Smooth muscle cell (in vitro differentiated cells): Measurements from ENCODE around the gene CCDC30. TPM values are rescaled to one million over a fixed set of nuclear protein-coding genes. Genes with fewer than 3 reads are reported as not detected.
A peak's percentile ranks its signal among the peaks of the same experiment; 100 is the strongest.

Source experiments
- DNase-seq: peaks from one replicate; lab custom pipeline; 2025; ENCODE audit not compliant: unreplicated experiment; lab: John Stamatoyannopoulos, UW
- H2AFZ ChIP-seq: fragments of 200-600 bp; sonication (generic); 2 replicates; pipeline ENCODE4 v1.6.0; 2016; ENCODE audit warnings: antibody characterized with exemption, low read depth, mild to moderate bottlenecking
- H3F3A ChIP-seq: fragments of 200-600 bp; sonication (generic); 2 replicates; pipeline ENCODE4 v1.6.0; 2017; ENCODE audit warnings: antibody characterized with exemption, low read depth
- H3K27ac ChIP-seq: fragments of 200-600 bp; sonication (generic); 2 replicates; pipeline ENCODE4 v1.5.1; 2016; ENCODE audit warnings: low read depth, mild to moderate bottlenecking
- H3K27me3 ChIP-seq: fragments of 200-600 bp; sonication (generic); 2 replicates; pipeline ENCODE4 v1.6.1; 2016; ENCODE audit warnings: low read depth, mild to moderate bottlenecking
- H3K36me3 ChIP-seq: fragments of 200-600 bp; sonication (generic); 2 replicates; pipeline ENCODE4 v1.5.1; 2016; ENCODE audit warnings: low read depth
- H3K4me1 ChIP-seq: fragments of 200-600 bp; sonication (generic); 2 replicates; pipeline ENCODE4 v1.5.1; 2016; ENCODE audit warnings: low read depth
- H3K4me2 ChIP-seq: fragments of 200-600 bp; sonication (generic); 2 replicates; pipeline ENCODE4 v1.6.0; 2016; ENCODE audit warnings: mild to moderate bottlenecking
- H3K4me3 ChIP-seq: fragments of 200-600 bp; sonication (generic); 2 replicates; pipeline ENCODE4 v1.5.1; 2016; ENCODE audit warnings: mild to moderate bottlenecking
- H3K79me2 ChIP-seq: fragments of 200-600 bp; sonication (generic); 2 replicates; pipeline ENCODE4 v1.6.0; 2016; ENCODE audit warnings: low read depth, mild to moderate bottlenecking
- H3K9ac ChIP-seq: fragments of 200-600 bp; sonication (generic); 2 replicates; pipeline ENCODE4 v1.6.0; 2016; ENCODE audit warnings: low read depth
- H3K9me3 ChIP-seq: fragments of 200-600 bp; sonication (generic); replicated peaks from 2 replicates; pipeline ENCODE4 v1.5.1; 2016; ENCODE audit warnings: low read depth
- H4K20me1 ChIP-seq: fragments of 200-600 bp; sonication (generic); 2 replicates; pipeline ENCODE4 v1.6.0; 2016; ENCODE audit warnings: low read depth
- WGBS: methylation state at CpG from one replicate; pipeline ENCODE4 v1.1.7; 2016; ENCODE audit warnings: low lambda C conversion rate; 5-methylcytosine and 5-hydroxymethylcytosine counted together
- polyA plus RNA-seq: library from polyadenylated mRNA; unstranded; fragments of >200 nt; fragmentation: Nextera tagmentation; extraction: Ambion mirVana; gene quantifications from 2 replicates; pipeline ENCODE4 v1.2.1, GENCODE V29; 2016
- total RNA-seq: library from RNA; depleted of rRNA; stranded (reverse); fragments of >200 nt; gene quantifications from 2 replicates; pipeline ENCODE4 v1.2.3, GENCODE V29; 2014
- TF ChIP-seq, protein P1 (sequence below): fragments of 200-600 bp; sonication (generic); IDR thresholded peaks from 2 replicates; pipeline ENCODE4 v1.5.1; 2017; ENCODE audit warnings: borderline replicate concordance, mild to moderate bottlenecking, antibody characterized with exemption; ENCODE audit not compliant: insufficient read depth, poor library complexity, severe bottlenecking

The CCDC30 gene
- total and polyA plus RNA-seq, 2 experiments from 2014 or later, result 1.2 to 1.6 TPM

DNA sequence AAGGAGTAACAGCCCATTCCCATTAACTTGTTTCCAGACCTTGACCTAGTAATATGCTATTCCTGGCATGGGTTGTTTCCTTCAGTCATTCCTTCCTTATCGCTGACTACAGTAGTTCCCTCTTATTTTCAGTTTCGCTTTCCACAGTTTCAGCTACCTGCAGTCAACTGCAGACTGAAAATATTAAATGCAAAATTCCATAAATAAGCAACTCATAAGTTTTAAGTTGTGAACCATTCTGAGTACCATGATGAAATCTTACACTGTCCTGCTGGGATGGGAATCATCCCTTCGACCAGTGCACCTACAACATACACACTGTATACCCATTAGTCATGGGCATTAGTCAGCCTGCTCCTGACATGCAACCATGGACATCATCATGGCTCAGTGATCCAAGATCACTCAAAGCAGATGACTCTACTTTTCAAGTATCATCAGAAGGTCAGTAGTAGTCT, 66.7 kb downstream of the CCDC30 start:
- Histone ChIP-seq H2AFZ (no peak overlapping the region), H3K4me1 (no peaks in the 10 kb centered on the region), H3K9me3 (no peaks in the 10 kb centered on the region), H3K4me3 (no peak overlapping the region), H3K9ac (no peak overlapping the region), H3K36me3 (no peaks in the 10 kb centered on the region), H3K27ac (no peak overlapping the region), H4K20me1 (no peaks in the 10 kb centered on the region), H3K79me2 (no peaks in the 10 kb centered on the region), H3K27me3 (no peaks in the 10 kb centered on the region), H3K4me2 (no peak overlapping the region), H3F3A (no peaks in the 10 kb centered on the region)
- TF ChIP-seq, protein P1, sequence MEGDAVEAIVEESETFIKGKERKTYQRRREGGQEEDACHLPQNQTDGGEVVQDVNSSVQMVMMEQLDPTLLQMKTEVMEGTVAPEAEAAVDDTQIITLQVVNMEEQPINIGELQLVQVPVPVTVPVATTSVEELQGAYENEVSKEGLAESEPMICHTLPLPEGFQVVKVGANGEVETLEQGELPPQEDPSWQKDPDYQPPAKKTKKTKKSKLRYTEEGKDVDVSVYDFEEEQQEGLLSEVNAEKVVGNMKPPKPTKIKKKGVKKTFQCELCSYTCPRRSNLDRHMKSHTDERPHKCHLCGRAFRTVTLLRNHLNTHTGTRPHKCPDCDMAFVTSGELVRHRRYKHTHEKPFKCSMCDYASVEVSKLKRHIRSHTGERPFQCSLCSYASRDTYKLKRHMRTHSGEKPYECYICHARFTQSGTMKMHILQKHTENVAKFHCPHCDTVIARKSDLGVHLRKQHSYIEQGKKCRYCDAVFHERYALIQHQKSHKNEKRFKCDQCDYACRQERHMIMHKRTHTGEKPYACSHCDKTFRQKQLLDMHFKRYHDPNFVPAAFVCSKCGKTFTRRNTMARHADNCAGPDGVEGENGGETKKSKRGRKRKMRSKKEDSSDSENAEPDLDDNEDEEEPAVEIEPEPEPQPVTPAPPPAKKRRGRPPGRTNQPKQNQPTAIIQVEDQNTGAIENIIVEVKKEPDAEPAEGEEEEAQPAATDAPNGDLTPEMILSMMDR, result no peak
- no peak for DNase-seq
- WGBS, result 90% methylated on average over 3 of the region's 3 CpGs

DNA sequence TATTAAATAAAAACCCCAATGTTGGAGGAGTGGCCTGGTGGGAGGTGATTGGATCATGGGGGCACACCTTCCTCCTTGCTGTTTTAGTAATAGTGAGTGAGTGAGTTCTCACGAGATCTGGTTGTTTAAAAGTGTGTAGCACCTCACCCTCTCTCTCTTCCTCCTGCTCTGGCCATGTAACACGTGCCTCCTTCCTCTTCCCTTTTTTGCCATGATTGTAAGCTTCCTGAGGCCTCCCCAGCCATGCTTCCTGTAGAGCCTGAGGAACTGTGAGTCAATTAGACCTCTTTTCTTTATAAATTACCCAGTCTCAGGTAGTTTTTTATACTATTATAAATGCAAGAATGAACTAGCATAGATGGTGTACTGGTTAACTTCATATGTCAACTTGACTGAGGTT, 68.0 kb downstream of the CCDC30 start:
- Histone ChIP-seq H3K27ac (no peak overlapping the region), H3K79me2 (no peaks in the 10 kb centered on the region), H3K36me3 (no peaks in the 10 kb centered on the region), H4K20me1 (no peaks in the 10 kb centered on the region), H3F3A (no peaks in the 10 kb centered on the region), H3K4me1 (no peaks in the 10 kb centered on the region), H3K4me3 (no peak overlapping the region), H2AFZ (no peak overlapping the region), H3K27me3 (no peaks in the 10 kb centered on the region), H3K4me2 (no peak overlapping the region), H3K9ac (no peak overlapping the region), H3K9me3 (no peaks in the 10 kb centered on the region)
- WGBS, result 91% methylated on average over 2 of the region's 2 CpGs
- DNase-seq, result no peak
- TF ChIP-seq, protein P1, result no peak

DNA sequence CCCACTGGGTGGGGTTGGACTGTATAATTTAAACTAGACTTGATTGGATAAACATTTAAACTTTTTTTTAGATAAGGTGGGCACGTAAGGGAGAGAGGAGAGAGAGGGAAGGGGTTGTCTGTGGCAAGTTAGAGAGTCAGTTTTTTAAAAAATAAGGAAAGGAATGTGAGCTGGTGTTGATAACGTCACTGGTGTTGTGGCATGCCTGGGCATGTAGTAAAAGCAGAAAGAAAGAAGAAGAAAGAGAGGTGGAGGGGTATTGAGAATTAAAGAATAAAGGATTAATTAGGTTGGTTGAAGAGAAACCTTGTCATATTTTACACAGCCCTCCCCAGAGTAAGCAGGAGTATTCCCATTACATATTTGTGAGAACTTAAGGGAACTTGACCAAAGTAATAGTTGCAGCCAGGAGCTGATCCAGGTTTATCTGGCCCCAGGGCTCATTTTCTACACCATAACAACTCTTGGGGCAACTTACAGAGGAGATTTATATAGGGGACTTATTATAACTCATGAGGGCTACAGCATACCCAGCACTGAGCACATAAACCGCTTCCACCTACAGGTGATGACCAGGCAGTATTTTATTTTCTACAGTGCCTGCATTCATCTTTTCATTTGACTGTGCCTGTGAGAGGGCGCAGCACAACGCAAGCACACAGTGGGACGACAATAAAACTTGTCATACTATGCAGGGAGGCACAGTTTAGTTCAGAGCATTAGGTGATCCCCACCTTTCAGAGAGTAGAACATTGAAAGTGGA, 70.2 kb downstream of the CCDC30 start:
- no peak for DNase-seq
- Histone ChIP-seq H3K27ac (peak overlapping the region; percentile 76), H3K27me3 (no peaks in the 10 kb centered on the region), H3F3A (no peaks in the 10 kb centered on the region), H3K4me3 (no peak overlapping the region), H3K9me3 (no peaks in the 10 kb centered on the region), H3K36me3 (no peaks in the 10 kb centered on the region), H2AFZ (peak overlapping the region; percentile 72), H3K9ac (peak overlapping the region; percentile 57), H4K20me1 (no peaks in the 10 kb centered on the region), H3K4me2 (no peak overlapping the region), H3K79me2 (no peaks in the 10 kb centered on the region), H3K4me1 (no peaks in the 10 kb centered on the region)
- 80% methylated on average over 6 of the region's 6 CpGs for WGBS
- TF ChIP-seq, protein P1, result no peak

DNA sequence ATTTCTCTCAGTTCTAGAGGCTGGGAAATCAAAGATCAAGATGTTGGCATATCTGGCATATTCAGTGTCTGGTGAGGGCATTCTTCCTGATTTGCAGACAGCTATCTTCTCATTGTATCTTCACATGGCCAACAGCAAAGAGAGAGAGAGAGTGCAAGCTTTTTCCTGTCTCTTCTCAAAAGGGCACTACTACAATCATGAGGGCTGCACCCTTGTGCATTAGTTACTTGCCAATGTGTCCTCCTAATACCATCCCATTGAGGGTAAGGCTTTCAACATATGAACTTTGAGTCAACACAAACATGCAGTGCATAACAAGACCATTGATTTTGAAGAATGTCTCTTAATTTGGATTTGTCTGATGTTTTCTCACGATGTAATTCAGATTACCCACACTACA, 78.0 kb downstream of the CCDC30 start:
- Histone ChIP-seq H3F3A (no peaks in the 10 kb centered on the region), H2AFZ (no peak overlapping the region), H3K27ac (no peak overlapping the region), H3K27me3 (no peaks in the 10 kb centered on the region), H3K79me2 (no peaks in the 10 kb centered on the region), H3K36me3 (no peaks in the 10 kb centered on the region), H4K20me1 (no peaks in the 10 kb centered on the region), H3K4me1 (no peaks in the 10 kb centered on the region), H3K9me3 (no peaks in the 10 kb centered on the region), H3K4me3 (no peak overlapping the region), H3K9ac (no peak overlapping the region), H3K4me2 (no peak overlapping the region)
- no peak for DNase-seq
- WGBS, result 83% methylated on average over 1 of the region's 1 CpG
- TF ChIP-seq, protein P1, result no peak
